H1 (cell line): Measurements from ENCODE around the gene TRIML2. TPM values are rescaled to one million over a fixed set of nuclear protein-coding genes. Genes with fewer than 3 reads are reported as not detected.

Experiments
- NANOG ChIP-seq: IDR thresholded peaks from 2 replicates; pipeline ENCODE4 v1.6.1; 2011; ENCODE audit warnings: low read length, low read depth, mild to moderate bottlenecking, inconsistent platforms; ENCODE audit not compliant: insufficient read depth, poor library complexity, severe bottlenecking
- YY1 ChIP-seq: IDR thresholded peaks from 2 replicates; pipeline ENCODE4 v1.6.1; 2011; ENCODE audit warnings: low read depth, mild to moderate bottlenecking, low read length
- polyA plus RNA-seq, 7 experiments: library from polyadenylated mRNA; depleted of rRNA in 3 of 7; stranded (reverse) in 5 of 7; unstranded in 2 of 7; fragments of >200 nt in 5 of 7; fragments of 200-250 nt in 2 of 7; gene quantifications; 1 replicate in 5 of 7; 2 replicates in 1 of 7; 4 replicates in 1 of 7; pipeline versions ENCODE4 v1.2.1 to v1.2.3, GENCODE V29; 2011 to 2013; ENCODE audit warnings: missing spikeins in 2 of 7, mixed read lengths in 2 of 7
- total RNA-seq: library from RNA; stranded (reverse); fragmentation: NEBNext Ultra II Directional; extraction: Animal tissue kit (Norgen Biotek cat#: 25700); gene quantifications from 2 replicates; pipeline ENCODE4 v1.2.1, GENCODE V29; 2021

Gene TRIML2
- total and polyA plus RNA-seq, 2 of the 8 experiments (the other 6 are each of a cell fraction or from before 2014, with no cell fraction given): 28.1 to 59.2 TPM

DNA sequence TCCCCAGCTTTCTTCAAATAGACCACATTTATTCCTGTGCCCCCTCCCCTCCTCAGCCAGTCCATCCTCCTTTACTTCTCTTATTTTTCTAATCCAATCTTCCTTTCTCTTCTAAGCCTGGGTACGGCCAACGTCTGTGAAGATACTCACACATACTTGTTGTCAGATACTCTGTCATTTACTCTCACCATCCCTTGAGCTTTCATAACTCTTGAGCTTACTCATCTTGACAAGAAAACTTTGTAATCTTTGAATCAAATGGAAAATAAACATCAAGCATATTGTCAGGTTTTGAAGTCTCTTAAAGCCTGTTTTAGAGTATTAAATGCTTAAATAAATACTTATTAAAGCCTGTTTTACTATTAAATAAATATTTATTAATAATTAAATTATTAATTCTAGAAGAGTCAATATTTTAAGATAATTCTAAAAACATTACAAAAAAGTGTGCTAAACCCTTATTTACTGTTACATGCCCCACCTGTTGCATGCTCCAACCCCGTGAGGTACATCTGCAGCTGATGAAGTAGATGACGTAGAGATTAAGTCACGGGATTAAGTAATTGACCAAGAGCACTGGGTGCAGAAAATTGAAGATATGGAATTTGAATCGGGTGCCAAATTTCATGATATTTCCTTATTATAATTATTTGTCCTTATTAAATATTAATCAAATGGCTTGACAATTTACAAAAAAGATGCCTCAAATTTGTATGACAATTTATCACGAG is 1.5 kb upstream of the TRIML2 start (continued):
- TF ChIP-seq NANOG (no peak), YY1 (no peak)
